HUDEP-2 (cell line): ENCODE measurements around the gene PAK2.
"Not testable (repeated sequence)": the region's sequence is repeated elsewhere in the genome, so short reads cannot be mapped to it uniquely, and the experiment has no call there.

Experiments used
- DNase-seq, 76 experiments: peaks; one replicate each; lab custom pipeline; 2025; ENCODE audit not compliant: unreplicated experiment in 76 of 76; lab: John Stamatoyannopoulos, UW

The PAK2 gene

GRCh38 chr3:196739671-196740480, at the start of gene PAK2:
TSS of gene PAK2 (plus strand) at chr3:196739857. CDS start at chr3:196782647, 42,790 bp downstream.
- DNase-seq, result peak in 75 of 76 experiments; percentile 30 to 93 (median 81)

- no peak for DNase-seq
Observed at GRCh38 chr3:196689941-196690660, 49.6 kb upstream of the PAK2 start.

- no peak for DNase-seq
Observed at GRCh38 chr3:196691386-196691785, 48.3 kb upstream of the PAK2 start.

- DNase-seq, result peak in 14 of 76 experiments; percentile 3 to 50 (median 12)
Observed at GRCh38 chr3:196694202-196694638, 45.4 kb upstream of the PAK2 start.

GRCh38 chr3:196694941-196695848, 44.5 kb upstream of the PAK2 start:
- DNase-seq, result peak in 6 of 76 experiments; percentile 3 to 26 (median 12)

- DNase-seq, result no peak
Observed at GRCh38 chr3:196695849-196696226, 43.8 kb upstream of the PAK2 start.

- no peak for DNase-seq
Observed at GRCh38 chr3:196697270-196697669, 42.4 kb upstream of the PAK2 start.

GRCh38 chr3:196699749-196700148, 39.9 kb upstream of the PAK2 start:
- DNase-seq, result no peak

GRCh38 chr3:196700801-196701200, 38.9 kb upstream of the PAK2 start:
- no peak for DNase-seq

GRCh38 chr3:196706327-196706726, 33.3 kb upstream of the PAK2 start:
- no peak for DNase-seq

GRCh38 chr3:196706731-196707130, 32.9 kb upstream of the PAK2 start:
- DNase-seq, result no peak

- no peak for DNase-seq
Observed at GRCh38 chr3:196707566-196707965, 32.1 kb upstream of the PAK2 start.

GRCh38 chr3:196708467-196708866, 31.2 kb upstream of the PAK2 start:
- no peak for DNase-seq

- peak in 71 of 76 experiments; percentile 8 to 87 (median 67) for DNase-seq
Observed at GRCh38 chr3:196711838-196712513, 27.7 kb upstream of the PAK2 start, which contains the start of the genes CEP19 and PIGX. TSS of gene CEP19 (minus strand) at chr3:196712250. CDS start at chr3:196708657, 3,593 bp downstream. TSS of gene PIGX (plus strand) at chr3:196712377.

GRCh38 chr3:196712514-196713413, 26.9 kb upstream of the PAK2 start:
- peak in 30 of 76 experiments; percentile 3 to 81 (median 57) for DNase-seq

GRCh38 chr3:196717162-196717561, 22.5 kb upstream of the PAK2 start:
- not testable (repeated sequence) for DNase-seq

- DNase-seq, result no peak
Observed at GRCh38 chr3:196721097-196721496, 18.6 kb upstream of the PAK2 start.

- no peak for DNase-seq
Observed at GRCh38 chr3:196726788-196727675, 12.6 kb upstream of the PAK2 start.
